Common myeloid progenitor, CD34-positive (primary cell): ENCODE measurements around the gene SPDYE2.
"Not testable (repeated sequence)": the region's sequence is repeated elsewhere in the genome, so short reads cannot be mapped to it uniquely, and the experiment has no call there.

Experiments used
- CTCF ChIA-PET: fragments of 350-600 bp; sonication (Branson Sonifier 250); formaldehyde crosslinking; loops from one replicate; lab custom pipeline; 2021; ENCODE audit warnings: antibody characterized with exemption; lab: Charles Lee
- POLR2A ChIA-PET: fragments of 350-600 bp; sonication (Branson Sonifier 250); formaldehyde crosslinking; loops from one replicate; lab custom pipeline; 2021; ENCODE audit warnings: antibody characterized with exemption; lab: Charles Lee
- DNase-seq, 3 donors: peaks; one replicate each; pipeline versions ENCODE4 v3.0.0 to v3.0.0-alpha.2; 2013
- H3K27ac ChIP-seq, 2 experiments: 1 replicate in 1 of 2; 2 replicates in 1 of 2; pipeline ENCODE4 v1.7.0; 2013; ENCODE audit warnings: inconsistent platforms in 2 of 2, low read length in 2 of 2, mild to moderate bottlenecking in 2 of 2, low read depth in 1 of 2, moderate library complexity in 1 of 2; ENCODE audit not compliant: severe bottlenecking in 2 of 2, insufficient read depth in 1 of 2, poor library complexity in 1 of 2
- H3K27me3 ChIP-seq, 5 experiments: replicated peaks in 2 of 5; 1 replicate in 3 of 5; 2 replicates in 2 of 5; pipeline versions ENCODE4 v1.6.1 to v1.7.0; 2013; ENCODE audit warnings: low read length in 4 of 5, mild to moderate bottlenecking in 2 of 5, moderate library complexity in 2 of 5, inconsistent platforms in 1 of 5; ENCODE audit not compliant: insufficient read depth in 5 of 5, control insufficient read depth in 4 of 5
- H3K36me3 ChIP-seq, 4 experiments: 1 replicate in 2 of 4; 2 replicates in 2 of 4; pipeline versions ENCODE4 v1.6.1 to v1.7.0; 2013; ENCODE audit warnings: low read length in 3 of 4, control low read depth in 1 of 4, mild to moderate bottlenecking in 1 of 4; ENCODE audit not compliant: control insufficient read depth in 4 of 4, insufficient read depth in 4 of 4
- H3K4me1 ChIP-seq, 4 experiments: 1 replicate in 3 of 4; 2 replicates in 1 of 4; pipeline versions ENCODE4 v1.6.1 to v1.7.1; 2013; ENCODE audit warnings: low read length in 3 of 4, mild to moderate bottlenecking in 3 of 4, control low read depth in 1 of 4, inconsistent platforms in 1 of 4, moderate library complexity in 1 of 4; ENCODE audit not compliant: control insufficient read depth in 4 of 4, insufficient read depth in 4 of 4; ENCODE audit errors: control extremely low read depth in 1 of 4
- H3K4me3 ChIP-seq, 7 experiments: 1 replicate in 4 of 7; 2 replicates in 3 of 7; pipeline versions ENCODE4 v1.5.1 to v1.7.0; 2013; ENCODE audit warnings: mild to moderate bottlenecking in 7 of 7, low read length in 6 of 7, moderate library complexity in 6 of 7, inconsistent platforms in 2 of 7, low read depth in 2 of 7, control low read depth in 1 of 7; ENCODE audit not compliant: insufficient read depth in 4 of 7, control insufficient read depth in 1 of 7; ENCODE audit errors: extremely low read depth in 1 of 7
- H3K9me3 ChIP-seq, 5 experiments: 1 replicate in 4 of 5; 2 replicates in 1 of 5; pipeline versions ENCODE4 v1.6.1 to v1.7.1; 2013; ENCODE audit warnings: low read length in 4 of 5, mild to moderate bottlenecking in 2 of 5, inconsistent platforms in 1 of 5, low read depth in 1 of 5, moderate library complexity in 1 of 5; ENCODE audit not compliant: control insufficient read depth in 4 of 5, insufficient read depth in 2 of 5; ENCODE audit errors: control extremely low read depth in 1 of 5
- WGBS: methylation state at CpG from one replicate; pipeline ENCODE4 v1.1.5; 2013; ENCODE audit not compliant: insufficient coverage; 5-methylcytosine and 5-hydroxymethylcytosine counted together

SPDYE2 gene

DNA sequence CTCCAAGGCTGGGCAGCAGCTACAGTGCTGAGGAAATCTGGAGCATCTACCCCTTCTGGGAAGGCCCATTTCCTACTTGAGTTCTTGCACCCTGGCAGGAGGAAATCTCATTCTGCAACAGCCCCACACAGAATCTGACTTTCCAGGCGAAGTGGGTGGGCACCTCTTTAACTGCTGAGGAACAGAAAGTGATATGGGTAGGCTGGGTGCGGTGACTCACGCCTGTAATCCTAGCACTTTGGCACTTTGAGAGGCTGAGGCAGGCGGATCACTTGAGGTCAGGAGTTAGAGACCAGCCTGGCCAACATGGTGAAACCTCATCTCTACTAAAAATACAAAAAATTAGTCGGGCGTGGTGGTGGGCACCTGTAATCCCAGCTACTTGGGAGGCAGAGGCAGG lies 23.6 kb downstream of the SPDYE2 start:
- WGBS: no CpG with 5 or more reads among the region's 6 CpGs
- CTCF ChIA-PET, H3K4me1 ChIP-seq: not testable (repeated sequence)

DNA sequence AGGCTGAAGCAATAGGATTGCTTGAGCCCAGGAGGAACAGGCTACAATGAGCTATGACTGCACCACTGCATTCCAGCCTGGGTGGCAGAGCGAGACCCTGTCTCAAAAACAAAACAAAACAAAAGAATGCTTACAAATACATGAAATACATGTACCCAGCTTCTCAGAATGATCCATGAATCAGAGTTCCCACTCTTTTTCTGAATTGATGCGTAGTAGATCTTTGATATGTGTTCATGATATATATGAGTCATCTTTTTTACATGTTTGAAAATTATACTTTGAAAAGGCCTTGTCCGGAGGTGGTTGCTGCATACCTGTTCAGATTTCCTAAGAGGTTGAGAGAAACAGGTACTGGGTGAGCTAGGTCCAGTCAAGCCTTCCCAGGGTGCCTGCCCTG lies 25.3 kb downstream of the SPDYE2 start:
- DNase-seq, H3K27me3 ChIP-seq, H3K9me3 ChIP-seq, H3K4me1 ChIP-seq, CTCF ChIA-PET, H3K4me3 ChIP-seq, H3K27ac ChIP-seq, H3K36me3 ChIP-seq, POLR2A ChIA-PET: not testable (repeated sequence)
- no CpG with 5 or more reads among the region's 3 CpGs for WGBS

More for the DNA sequence above, 23.6 kb downstream of the SPDYE2 start:
- H3K27me3 ChIP-seq, H3K36me3 ChIP-seq, H3K27ac ChIP-seq, DNase-seq, POLR2A ChIA-PET, H3K9me3 ChIP-seq, H3K4me3 ChIP-seq: not testable (repeated sequence)

DNA sequence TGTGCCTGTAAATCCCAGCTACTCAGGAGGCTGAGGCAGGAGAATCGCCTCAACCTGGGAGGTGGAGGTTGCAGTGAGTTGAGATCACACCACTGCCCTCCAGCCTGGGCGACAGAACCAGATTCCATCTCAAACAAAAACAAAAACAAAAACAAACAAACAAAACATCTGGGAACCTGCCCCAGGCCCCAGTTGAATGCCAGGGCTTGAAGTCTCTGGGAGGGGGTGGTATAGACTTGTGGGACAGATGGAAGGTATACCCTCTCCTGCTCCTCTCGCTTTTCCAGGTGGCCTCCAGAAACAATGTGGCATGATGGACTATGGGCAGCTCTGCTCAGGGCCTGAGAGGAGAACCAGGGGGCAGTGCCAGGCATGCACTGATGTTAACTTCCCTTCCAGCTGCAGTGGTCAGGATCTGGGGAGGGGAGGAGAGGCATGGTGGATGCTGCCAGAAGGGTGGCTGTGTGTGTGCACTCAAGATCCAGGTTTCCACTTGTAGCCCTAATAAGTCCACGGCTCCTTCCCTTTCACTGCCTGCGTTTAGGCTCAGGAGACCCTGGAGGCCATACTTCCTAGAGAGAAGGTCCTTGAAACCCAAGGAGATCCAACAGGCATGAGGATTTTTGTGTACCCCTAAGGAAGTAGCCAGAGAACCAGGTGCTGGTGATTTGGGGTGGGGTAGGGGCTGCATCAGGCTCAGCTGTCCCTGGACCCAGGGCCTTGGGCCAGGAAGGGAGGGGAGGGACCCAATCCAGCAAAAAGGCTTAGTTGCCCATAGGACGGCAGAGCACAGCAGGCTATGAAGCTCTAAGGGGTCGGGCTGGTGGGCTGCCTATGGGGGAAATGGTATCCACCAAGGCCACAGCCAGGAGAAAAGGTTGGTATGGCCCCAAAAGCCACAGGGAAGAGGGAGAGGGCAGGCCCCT lies 26.6 kb downstream of the SPDYE2 start:
- no CpG with 5 or more reads among the region's 7 CpGs for WGBS
- DNase-seq, H3K4me3 ChIP-seq: not testable (repeated sequence)

DNA sequence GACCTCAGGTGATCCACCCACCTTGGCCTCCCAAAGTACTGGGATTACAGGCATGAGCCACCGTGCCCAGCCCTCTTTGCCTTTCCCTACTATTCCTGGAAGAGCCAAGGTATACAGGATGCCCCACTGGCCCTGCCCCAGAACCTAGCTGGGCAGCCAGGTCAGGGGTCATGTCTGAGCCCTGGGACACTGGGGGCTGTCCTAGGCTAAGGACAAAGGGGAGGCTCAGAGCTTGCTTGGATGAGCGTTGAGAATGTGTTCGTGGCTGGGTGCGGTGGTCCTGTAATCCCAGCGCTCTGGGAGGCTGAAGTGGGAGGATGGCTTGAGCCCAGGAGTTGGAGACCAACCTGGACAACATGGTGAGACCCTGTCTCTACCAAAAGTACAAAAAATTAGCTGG lies 27.5 kb downstream of the SPDYE2 start:
- H3K36me3 ChIP-seq, H3K4me1 ChIP-seq, POLR2A ChIA-PET, H3K27ac ChIP-seq, H3K4me3 ChIP-seq, H3K9me3 ChIP-seq, CTCF ChIA-PET, H3K27me3 ChIP-seq, DNase-seq: not testable (repeated sequence)
- no CpG with 5 or more reads among the region's 5 CpGs for WGBS

More for the DNA sequence above, 26.6 kb downstream of the SPDYE2 start:
- H3K4me1 ChIP-seq, POLR2A ChIA-PET, H3K9me3 ChIP-seq, H3K36me3 ChIP-seq, H3K27ac ChIP-seq, CTCF ChIA-PET, H3K27me3 ChIP-seq: not testable (repeated sequence)

DNA sequence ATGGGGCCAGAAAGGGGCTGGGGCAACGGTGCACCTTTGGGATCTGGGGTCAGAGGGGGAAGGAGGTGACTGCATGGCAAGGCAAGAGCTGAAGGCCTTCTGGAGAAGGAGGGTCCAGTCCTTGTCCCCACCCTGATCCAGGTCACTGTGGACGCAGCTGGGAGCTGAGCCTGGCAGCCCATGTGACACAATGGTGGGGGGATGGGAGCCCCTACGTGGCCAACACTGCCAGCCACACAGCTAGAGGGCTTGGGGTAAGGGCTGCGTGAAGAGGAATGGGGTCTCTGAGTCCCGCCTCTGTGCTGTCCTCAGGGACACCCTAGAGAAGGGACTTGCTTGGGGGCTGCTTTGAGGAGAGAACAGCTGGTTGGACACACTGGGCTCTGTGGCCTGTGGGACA lies 30.7 kb downstream of the SPDYE2 start:
- CTCF ChIA-PET, DNase-seq, POLR2A ChIA-PET, H3K36me3 ChIP-seq, H3K4me3 ChIP-seq, H3K4me1 ChIP-seq, H3K27me3 ChIP-seq, H3K9me3 ChIP-seq, H3K27ac ChIP-seq: not testable (repeated sequence)
- WGBS: no CpG with 5 or more reads among the region's 5 CpGs

DNA sequence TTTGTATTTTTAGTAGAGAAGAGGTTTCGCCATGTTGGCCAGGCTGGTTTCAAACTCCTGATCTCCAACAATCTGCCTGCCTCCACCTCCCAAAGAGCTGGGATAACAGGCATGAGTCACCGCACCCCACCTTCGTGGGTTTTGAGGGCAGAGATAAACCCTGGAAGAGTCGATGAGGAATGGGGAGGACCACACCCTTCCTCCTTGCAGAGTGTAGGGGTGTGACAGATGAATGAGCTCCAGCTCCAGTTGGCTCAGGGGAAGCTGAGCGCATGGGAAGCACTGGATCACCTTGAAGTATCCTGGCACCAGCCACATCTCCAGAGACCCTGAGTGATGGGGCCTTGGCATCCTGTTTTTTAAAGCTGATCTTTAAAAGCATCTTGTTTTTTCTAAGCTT lies 32.5 kb downstream of the SPDYE2 start:
- H3K36me3 ChIP-seq, DNase-seq, H3K27me3 ChIP-seq, CTCF ChIA-PET, H3K4me1 ChIP-seq, H3K27ac ChIP-seq, H3K9me3 ChIP-seq, POLR2A ChIA-PET, H3K4me3 ChIP-seq: not testable (repeated sequence)
- WGBS: no CpG with 5 or more reads among the region's 5 CpGs

DNA sequence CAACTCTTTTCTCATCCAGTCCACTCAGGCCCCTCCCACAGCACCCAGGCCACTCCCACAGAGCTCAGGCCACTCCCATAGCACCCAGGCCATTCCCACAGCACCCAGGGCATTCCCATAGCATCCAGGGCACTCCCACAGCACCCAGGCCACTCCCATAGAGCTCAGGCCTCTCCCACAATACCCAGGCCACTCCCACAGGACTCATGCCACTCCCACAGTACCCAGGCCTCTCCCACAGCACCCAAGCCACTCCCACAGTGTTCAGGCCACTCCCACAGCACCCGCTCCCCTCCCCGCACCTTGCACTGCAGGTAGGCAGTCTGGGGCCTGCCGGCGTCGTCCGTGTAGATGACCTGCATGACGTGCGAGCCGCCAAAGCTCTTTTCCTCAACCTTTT lies 38.8 kb downstream of the SPDYE2 start:
- H3K27ac ChIP-seq, H3K9me3 ChIP-seq, DNase-seq, POLR2A ChIA-PET, H3K4me3 ChIP-seq, H3K27me3 ChIP-seq, H3K36me3 ChIP-seq, H3K4me1 ChIP-seq, CTCF ChIA-PET: not testable (repeated sequence)
- no CpG with 5 or more reads among the region's 9 CpGs for WGBS
